GM12878 (cell line): ENCODE data around the gene INVS. TPM values are rescaled to one million over a fixed set of nuclear protein-coding genes. Genes with fewer than 3 reads are reported as not detected.

ENCODE experiments used
- ATAC-seq: fragments of 200-7000 bp; cut with Tn5 transposase; 3 replicates; pipeline ENCODE4 v1.9.1; 2020; ENCODE audit warnings: mild to moderate bottlenecking, moderate library complexity
- BruUV-seq: library from RNA; stranded (reverse); fragments of 400-500 nt; replicated peaks from 2 replicates; lab custom pipeline; 2021; lab: Mats Ljungman, UMichigan
- CTCF ChIA-PET: fragments of 300-600 bp; sonication (Branson Sonifier 250); formaldehyde crosslinking; extraction: SDS; loops from one replicate; lab custom pipeline; 2021; ENCODE audit warnings: inconsistent platforms; lab: Yijun Ruan, JAX
- POLR2A ChIA-PET: fragments of 350-600 bp; formaldehyde crosslinking; extraction: SDS; loops from one replicate; lab custom pipeline; 2021; ENCODE audit warnings: inconsistent platforms; lab: Charles Lee
- RAD21 ChIA-PET: fragments of 300-600 bp; sonication (Branson Sonifier 250); formaldehyde crosslinking; loops from one replicate; lab custom pipeline; 2023; ENCODE audit warnings: antibody characterized with exemption; ENCODE audit not compliant: unreplicated experiment; lab: Charles Lee
- SMC1A ChIA-PET: fragments of 300-600 bp; sonication (Branson Sonifier 250); formaldehyde crosslinking; loops from one replicate; lab custom pipeline; 2023; ENCODE audit not compliant: unreplicated experiment, uncharacterized antibody; lab: Charles Lee
- DNase-seq: peaks from one replicate; pipeline ENCODE4 v3.0.0-alpha.2; 2011; ENCODE audit warnings: low read depth, low spot score
- FAIRE-seq: peaks from 3 replicates; lab custom pipeline; 2011; peaks lifted over from hg19 to GRCh38; lab: Jason Lieb, UNC
- H2AFZ ChIP-seq: 2 replicates; pipeline ENCODE4 v1.6.0; 2011; ENCODE audit warnings: low read depth, low read length, control low read depth; ENCODE audit not compliant: control insufficient read depth
- H3K27ac ChIP-seq: 2 replicates; pipeline ENCODE4 v1.5.1; 2011; ENCODE audit warnings: control low read depth; ENCODE audit not compliant: control insufficient read depth, insufficient read depth
- H3K27me3 ChIP-seq, 2 experiments: replicated peaks in 1 of 2; 2 replicates each; pipeline versions ENCODE4 v1.6.0 to v1.6.1; 2011; ENCODE audit warnings: low read length in 1 of 2; ENCODE audit not compliant: control insufficient read depth in 2 of 2, insufficient read depth in 2 of 2
- H3K36me3 ChIP-seq, 2 experiments: 2 replicates each; pipeline ENCODE4 v1.5.1; 2011; ENCODE audit warnings: low read length in 1 of 2; ENCODE audit not compliant: control insufficient read depth in 2 of 2, insufficient read depth in 2 of 2
- H3K4me1 ChIP-seq: 2 replicates; pipeline ENCODE4 v1.6.1; 2011; ENCODE audit warnings: mild to moderate bottlenecking, low read length, moderate library complexity, mixed read lengths; ENCODE audit not compliant: control insufficient read depth, insufficient read depth
- H3K4me2 ChIP-seq: 2 replicates; pipeline ENCODE4 v1.6.0; 2011; ENCODE audit warnings: control low read depth; ENCODE audit not compliant: control insufficient read depth, insufficient read depth
- H3K4me3 ChIP-seq: fragments of 200-600 bp; sonication (generic); 2 replicates; pipeline ENCODE4 v1.5.1; 2016
- H3K79me2 ChIP-seq: 2 replicates; pipeline ENCODE4 v1.6.0; 2011; ENCODE audit warnings: low read length; ENCODE audit not compliant: control insufficient read depth, insufficient read depth
- H3K9ac ChIP-seq: 2 replicates; pipeline ENCODE4 v1.8.0; 2011; ENCODE audit warnings: low read length, control low read depth, mixed read lengths; ENCODE audit not compliant: control insufficient read depth, insufficient read depth
- H3K9me3 ChIP-seq: replicated peaks from 3 replicates; pipeline ENCODE4 v1.5.1; 2011; ENCODE audit warnings: mild to moderate bottlenecking, low read length; ENCODE audit not compliant: control insufficient read depth, insufficient read depth
- H4K20me1 ChIP-seq: 2 replicates; pipeline ENCODE4 v1.6.0; 2011; ENCODE audit not compliant: control insufficient read depth, insufficient read depth
- ASH2L ChIP-seq: fragments of 300-600, 200-600 bp; sonication (generic); IDR thresholded peaks from 2 replicates; pipeline ENCODE4 v1.6.1; 2017; ENCODE audit warnings: low read depth, mild to moderate bottlenecking, borderline replicate concordance
- BMI1 ChIP-seq: fragments of 450-650 bp; IDR thresholded peaks from 2 replicates; pipeline ENCODE4 v1.6.1; 2016; ENCODE audit warnings: mild to moderate bottlenecking, moderate library complexity, borderline replicate concordance
- CHD4 ChIP-seq: fragments of 200-600 bp; sonication (generic); IDR thresholded peaks from 2 replicates; pipeline ENCODE4 v1.6.1; 2016; ENCODE audit warnings: mild to moderate bottlenecking
- CTCF ChIP-seq, 3 experiments: IDR thresholded peaks in 2 of 3; conservative IDR thresholded peaks in 1 of 3; 2 replicates each; pipeline ENCODE4 v1.5.1; 2011; ENCODE audit warnings: low read depth in 3 of 3, low read length in 3 of 3, mild to moderate bottlenecking in 3 of 3, control low read depth in 2 of 3, moderate library complexity in 2 of 3, inconsistent platforms in 1 of 3, mixed read lengths in 1 of 3; ENCODE audit not compliant: control insufficient read depth in 2 of 3, insufficient read depth in 1 of 3; ENCODE audit errors: extremely low read depth in 1 of 3
- DPF2 ChIP-seq: fragments of 450-650 bp; IDR thresholded peaks from 2 replicates; pipeline ENCODE4 v1.6.1; 2017; ENCODE audit warnings: mild to moderate bottlenecking
- EP300 ChIP-seq, 2 experiments: fragments of 150-350 bp in 1 of 2; IDR thresholded peaks; 2 replicates each; pipeline ENCODE4 v1.6.1; 2011 to 2012; ENCODE audit warnings: low read depth in 2 of 2, low read length in 2 of 2, borderline replicate concordance in 1 of 2, improper control_type of control experiment in 1 of 2, inconsistent platforms in 1 of 2; ENCODE audit not compliant: control insufficient read depth in 1 of 2
- ETV6 ChIP-seq, 2 experiments: fragments of 450-650 bp in 1 of 2; IDR thresholded peaks in 1 of 2; conservative IDR thresholded peaks in 1 of 2; 2 replicates each; pipeline ENCODE4 v1.6.1; 2014; ENCODE audit warnings: antibody characterized with exemption in 1 of 2, borderline replicate concordance in 1 of 2, low read depth in 1 of 2, mild to moderate bottlenecking in 1 of 2, moderate library complexity in 1 of 2
- FOXK2 ChIP-seq: fragments of 450-650 bp; IDR thresholded peaks from 2 replicates; pipeline ENCODE4 v1.6.1; 2017; ENCODE audit warnings: mild to moderate bottlenecking, moderate library complexity
- HDAC6 ChIP-seq: fragments of 200-600 bp; sonication (generic); IDR thresholded peaks from one replicate; pipeline ENCODE4 v1.8.0; 2017; ENCODE audit warnings: antibody characterized with exemption; ENCODE audit not compliant: unreplicated experiment
- IKZF2 ChIP-seq, 2 experiments: fragments of 450-650 bp; IDR thresholded peaks; 2 replicates each; pipeline ENCODE4 v1.6.1; 2017; ENCODE audit warnings: mild to moderate bottlenecking in 2 of 2, moderate library complexity in 2 of 2
- IRF3 ChIP-seq: fragments of 450-650 bp; IDR thresholded peaks from 2 replicates; pipeline ENCODE4 v1.6.1; 2014; ENCODE audit warnings: mild to moderate bottlenecking
- MXI1 ChIP-seq: fragments of 150-350 bp; IDR thresholded peaks from 2 replicates; pipeline ENCODE4 v1.6.1; 2011; ENCODE audit warnings: low read depth, mild to moderate bottlenecking, inconsistent platforms, low read length, improper control_type of control experiment
- NFYA ChIP-seq: IDR thresholded peaks from 2 replicates; pipeline ENCODE4 v1.6.1; 2011; ENCODE audit warnings: low read depth, mild to moderate bottlenecking, low read length, improper control_type of control experiment, borderline replicate concordance
- RAD21 ChIP-seq: IDR thresholded peaks from 2 replicates; pipeline ENCODE4 v1.6.1; 2011; ENCODE audit warnings: mild to moderate bottlenecking, low read depth, low read length, moderate library complexity; ENCODE audit not compliant: insufficient read depth
- RUNX3 ChIP-seq: IDR thresholded peaks from 2 replicates; pipeline ENCODE4 v1.6.1; 2012; ENCODE audit warnings: low read length, inconsistent platforms
- SKIL ChIP-seq: fragments of 450-650 bp; IDR thresholded peaks from 2 replicates; pipeline ENCODE4 v1.6.1; 2017; ENCODE audit warnings: mild to moderate bottlenecking, low read depth, inconsistent platforms; ENCODE audit not compliant: poor library complexity, severe bottlenecking
- SP1 ChIP-seq: IDR thresholded peaks from one replicate; pipeline ENCODE4 v1.6.1; 2011; ENCODE audit warnings: low read depth, low read length
- TARDBP ChIP-seq: IDR thresholded peaks from 2 replicates; pipeline ENCODE4 v1.6.1; 2016; ENCODE audit warnings: borderline replicate concordance
- WGBS: methylation state at CpG from one replicate; pipeline ENCODE4 v1.1.6; 2016; ENCODE audit warnings: low lambda C conversion rate; ENCODE audit not compliant: insufficient replicate concordance, insufficient coverage; ENCODE audit errors: missing lambda C conversion rate; 5-methylcytosine and 5-hydroxymethylcytosine counted together
- in situ Hi-C: fragments of 300-500 bp; cut with MboI; formaldehyde crosslinking; loops from 9 replicates; pipeline ENCODE4 v1.14.3; 2018; ENCODE audit warnings: mixed read lengths
- intact Hi-C: fragments of 100-400 bp; cut with micrococcal nuclease; formaldehyde crosslinking; loops from one replicate; pipeline ENCODE4 v1.14.2; 2022; ENCODE audit not compliant: unreplicated experiment
- polyA plus RNA-seq, 11 experiments: library from polyadenylated mRNA; depleted of rRNA in 4 of 11; unstranded in 6 of 11; stranded (reverse) in 5 of 11; fragments of >200 nt; fragmentation: Nextera tagmentation in 4 of 11; fragmentation: Illumina TruSeq in 1 of 11; extraction: Ambion mirVana in 4 of 11; extraction: Trizol in 1 of 11; gene quantifications; 1 replicate in 1 of 11; 2 replicates in 10 of 11; pipeline versions ENCODE4 v1.2.1 to v1.2.3, GENCODE V29; 2011 to 2016; ENCODE audit warnings: inconsistent platforms in 2 of 11, missing spikeins in 2 of 11, low read depth in 1 of 11
- total RNA-seq, 4 experiments: library from RNA; depleted of rRNA in 3 of 4; stranded (reverse); fragments of >200 nt in 3 of 4; fragmentation: Illumina TruSeq in 1 of 4; extraction: Trizol in 1 of 4; gene quantifications; 2 replicates each; pipeline versions ENCODE4 v1.2.1 to v1.2.3, GENCODE V29; 2013 to 2021

Gene INVS
- total and polyA plus RNA-seq, 10 of the 15 experiments (the other 5 are each of a cell fraction or from before 2014, with no cell fraction given) = 0.93 to 20.8 (median 13.2) TPM

GRCh38 chr9:100324594-100325200 is 225.7 kb downstream of the INVS start:
- ChIA-PET POLR2A (no interaction called here), SMC1A (interaction anchor here (0.5 to 4.1 kb wide), 13 partner anchors 13 to 1160 kb away, joined by 3 to 17 read pairs (median 3); partner anchors contain the start of gene TEX10), CTCF (interaction anchor here (0.6 to 4.0 kb wide), 43 partner anchors 8 to 1433 kb away, joined by 3 to 35 read pairs (median 5); partner anchors contain the start of gene TEX10), RAD21 (interaction anchor here (0.6 to 2.0 kb wide), 11 partner anchors 9 to 1161 kb away, joined by 3 to 9 read pairs (median 3); no protein-coding TSS in a partner anchor)
- BruUV-seq = no TSS peak
- Histone ChIP-seq H3K9me3 (no peaks in the 10 kb centered on the region), H2AFZ (no peak overlapping the region), H3K4me2 (no peak overlapping the region), H3K4me1 (no peaks in the 10 kb centered on the region), H4K20me1 (no peaks in the 10 kb centered on the region), H3K27ac (no peak overlapping the region), H3K36me3 (peaks cover 0 to 22% of the 10 kb centered on the region in 2 experiments; a peak in 2 of 4 replicates), H3K4me3 (no peak overlapping the region), H3K9ac (no peak overlapping the region), H3K79me2 (no peaks in the 10 kb centered on the region), H3K27me3 (no peaks in the 10 kb centered on the region)
- in situ Hi-C loops (loop anchor here (5.0 to 10.0 kb wide), 3 partner anchors 292 to 1140 kb away; no protein-coding TSS in a partner anchor), intact Hi-C loops (loop anchor here (5.0 kb wide), 2 partner anchors 273 to 1162 kb away; no protein-coding TSS in a partner anchor)
- 81% methylated on average over 4 of the region's 4 CpGs for WGBS
- DNase-seq = no peak
- ATAC-seq = no peak
- FAIRE-seq = peak; percentile 70
- no peak for TF ChIP-seq MXI1
- no peak for TF ChIP-seq DPF2
- no peak for TF ChIP-seq FOXK2
- peak; percentile 45 for TF ChIP-seq RAD21
- TF ChIP-seq IKZF2 (IDR thresholded peaks at IDR 0.05) = no peak
- no peak for TF ChIP-seq NFYA
- TF ChIP-seq CTCF (IDR thresholded peaks at IDR 0.05 in 2 of 3, conservative IDR thresholded peaks at IDR 0.05 in 1 of 3; ENCODE audit: control insufficient read depth in 2 of 3, extremely low read depth in 1 of 3, insufficient read depth in 1 of 3, low read depth in 3 of 3, low read length in 3 of 3) = peak in 1 of 3 experiments; percentile 23; a peak in 2 of 6 replicates
- no peak for TF ChIP-seq SP1
- no peak for TF ChIP-seq EP300 (IDR thresholded peaks at IDR 0.05; ENCODE audit: borderline replicate concordance in 1 of 2, control insufficient read depth in 1 of 2, low read depth in 2 of 2, low read length in 2 of 2)
- TF ChIP-seq ASH2L = no peak
- TF ChIP-seq BMI1 = no peak
- TF ChIP-seq SKIL = no peak
- no peak for TF ChIP-seq TARDBP
- no peak for TF ChIP-seq CHD4
- TF ChIP-seq ETV6 (conservative IDR thresholded peaks at IDR 0.05 in 1 of 2, IDR thresholded peaks at IDR 0.05 in 1 of 2; ENCODE audit: borderline replicate concordance in 1 of 2, low read depth in 1 of 2) = no peak
- TF ChIP-seq IRF3 = no peak
- TF ChIP-seq HDAC6 = no peak
- TF ChIP-seq RUNX3 = no peak
